Pons (tissue), 1 donor: ENCODE results near the gene CC2D2B.
A peak's percentile ranks its signal among the peaks of the same experiment; 100 is the strongest.
"Not testable (repeated sequence)": the region's sequence is repeated elsewhere in the genome, so short reads cannot be mapped to it uniquely, and the experiment has no call there.

Experiments
- DNase-seq: peaks from one replicate; pipeline ENCODE4 v3.0.0-alpha.2; 2016; ENCODE audit warnings: low spot score

CC2D2B gene

DNA sequence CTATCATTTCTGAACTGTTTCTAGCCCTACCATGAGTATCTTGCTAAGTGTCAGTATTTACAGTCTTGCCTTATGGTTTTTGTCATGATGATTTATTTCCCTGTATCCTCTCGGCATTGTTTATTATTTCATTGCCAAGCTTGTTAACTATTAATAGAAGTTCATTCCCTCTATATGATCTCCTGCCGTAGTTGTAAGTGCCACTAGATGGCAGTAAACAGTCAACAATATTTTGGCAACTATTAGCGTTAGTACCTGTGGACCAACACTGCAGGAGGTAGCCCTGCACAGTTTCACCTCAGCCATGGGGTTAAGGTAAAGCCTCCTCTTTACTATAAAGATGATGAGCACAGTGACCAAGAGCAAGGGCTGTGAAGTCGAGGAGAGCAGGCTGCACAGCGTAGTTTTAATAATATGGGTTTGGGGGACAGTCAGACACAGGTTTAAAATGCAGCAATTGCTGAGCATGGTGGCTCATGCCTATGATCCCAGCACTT is 109.5 kb downstream of the CC2D2B start:
- peak; percentile 69 for DNase-seq

DNA sequence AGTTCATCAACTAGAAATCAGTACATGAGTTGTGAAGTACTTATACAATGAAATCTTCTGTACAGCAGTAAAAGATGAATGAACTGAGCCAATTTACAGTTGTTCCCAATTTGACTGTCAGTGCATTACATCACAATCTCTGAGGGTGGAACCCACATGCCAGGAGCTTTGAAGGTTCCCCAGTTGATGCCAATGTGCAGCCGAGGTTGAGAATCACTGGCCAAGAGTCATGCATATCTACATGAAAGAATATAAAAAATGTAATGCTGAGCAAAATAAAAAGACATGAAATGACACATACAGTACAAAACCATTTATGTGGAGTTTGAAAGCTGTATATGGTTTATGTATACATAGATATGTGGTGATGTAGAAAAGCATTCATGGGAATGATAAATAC is 113.6 kb downstream of the CC2D2B start:
- no peak for DNase-seq

DNA sequence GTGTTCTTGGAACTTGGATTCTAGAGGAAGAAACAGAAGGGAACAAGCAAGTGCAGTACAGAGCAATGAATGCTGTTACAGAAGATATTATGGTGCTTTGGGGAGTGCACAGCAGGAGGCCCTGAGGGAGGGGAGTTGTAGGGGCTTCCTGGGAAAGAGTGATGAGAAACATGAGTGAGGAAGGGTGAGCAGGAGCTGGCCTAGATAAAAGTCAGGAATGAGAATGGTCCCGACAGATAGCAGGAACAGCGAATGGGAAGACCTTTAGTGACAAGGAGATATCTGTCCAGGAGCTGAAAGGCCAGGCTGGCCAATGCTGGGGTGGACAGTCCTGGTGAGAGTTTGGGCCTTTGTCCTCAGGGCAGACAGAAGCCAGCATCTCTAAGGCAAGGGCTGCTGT is 115.0 kb downstream of the CC2D2B start:
- no peak for DNase-seq

DNA sequence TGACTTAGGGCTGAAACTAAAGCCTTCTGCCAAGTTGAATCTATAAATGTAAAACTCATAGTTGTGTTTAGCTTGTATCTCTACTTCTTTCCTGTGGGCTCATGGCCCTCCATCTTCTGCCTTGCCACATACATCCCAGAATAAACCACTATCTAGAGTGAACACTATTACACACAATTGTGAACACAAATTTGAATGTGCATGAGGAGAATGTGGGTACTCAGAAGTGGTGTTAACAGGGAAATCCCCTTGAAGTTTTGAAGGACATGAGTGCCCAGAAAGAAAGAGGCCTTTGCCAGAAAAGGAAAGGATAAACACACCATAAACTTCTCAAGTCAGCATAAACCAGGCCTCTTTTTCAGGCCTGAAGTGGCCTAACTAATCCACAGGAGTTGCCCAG is 115.4 kb downstream of the CC2D2B start:
- no peak for DNase-seq

DNA sequence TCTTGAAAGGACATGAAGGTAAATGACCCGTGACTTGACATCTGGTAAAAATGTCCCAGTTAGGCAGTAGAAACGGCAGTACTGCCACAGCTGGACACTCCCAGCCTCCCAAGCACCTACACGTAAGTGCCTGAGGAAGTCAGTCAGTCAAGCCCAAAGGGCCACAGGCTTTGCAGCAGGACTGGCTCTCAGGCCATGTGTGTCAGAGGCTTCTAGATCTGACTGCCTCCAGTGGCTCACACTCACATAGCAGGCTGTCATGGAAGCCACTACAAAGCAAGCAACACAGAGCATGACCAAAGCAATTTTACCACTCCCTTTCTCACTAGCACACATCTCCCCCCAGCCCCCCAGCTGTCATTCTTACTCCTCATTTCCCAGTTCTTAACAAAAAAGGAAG is 117.8 kb downstream of the CC2D2B start:
- no peak for DNase-seq

DNA sequence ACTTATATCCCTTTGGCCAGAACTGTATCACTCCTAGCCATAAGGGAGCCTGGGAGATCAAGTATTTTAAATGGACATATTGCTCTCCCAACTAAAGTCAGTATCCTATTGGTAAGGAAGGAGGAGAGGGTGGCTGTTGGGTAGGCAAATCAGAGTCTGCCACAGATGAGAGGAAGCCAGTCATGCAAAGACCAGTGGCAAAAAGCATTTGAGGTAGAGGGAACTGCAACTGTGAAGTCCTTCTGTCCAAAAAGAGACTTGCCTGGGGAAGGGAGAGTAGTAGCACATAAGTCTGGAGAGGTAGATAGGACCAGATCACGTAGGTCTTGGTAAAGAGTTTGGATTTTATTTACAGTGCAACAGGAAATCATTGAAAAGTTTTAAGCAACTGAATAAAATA is 126.8 kb downstream of the CC2D2B start:
- DNase-seq, result no peak

DNA sequence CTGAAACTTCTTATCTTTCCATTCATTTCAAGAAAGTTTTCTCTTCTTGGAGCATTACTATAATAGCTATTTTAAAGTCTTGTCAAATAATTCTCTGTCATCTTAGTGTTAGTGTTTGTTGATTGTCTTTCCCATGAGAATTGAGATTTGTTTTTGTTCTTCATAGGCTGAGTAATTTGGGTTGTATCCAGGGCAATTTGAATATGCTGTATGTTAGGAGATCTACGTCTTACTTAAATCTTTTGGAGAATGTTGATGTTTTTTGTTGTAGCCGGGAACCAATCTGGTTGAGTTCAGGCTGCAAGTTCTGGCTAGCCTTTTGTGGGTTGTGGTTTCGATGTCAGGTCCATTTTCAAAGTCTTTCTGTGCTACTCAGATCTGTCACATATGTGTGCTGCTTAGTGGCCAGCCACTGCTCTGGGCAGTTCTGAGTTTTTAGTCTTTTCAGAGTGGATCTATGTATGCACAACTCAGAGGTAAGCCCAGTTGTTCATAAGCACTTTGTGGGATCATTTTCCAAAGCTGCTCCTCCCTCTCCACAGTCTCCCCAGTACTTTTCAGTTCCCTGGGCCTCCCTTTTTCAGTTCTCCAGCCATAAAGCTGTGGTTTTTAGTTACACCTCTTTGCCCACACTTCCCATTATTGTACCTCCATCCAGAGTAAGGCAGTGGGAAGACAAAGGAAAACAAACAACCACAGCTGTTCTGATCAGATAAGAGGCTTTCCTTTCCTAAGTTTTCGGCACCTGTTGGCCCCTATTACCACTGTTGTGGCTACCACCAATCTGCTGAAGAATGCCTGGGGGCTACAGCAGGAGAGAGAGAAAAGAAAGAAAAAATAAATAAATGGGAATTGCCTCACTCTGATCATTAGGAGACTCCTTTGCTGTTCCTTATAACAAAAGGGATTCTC is 131.0 kb downstream of the CC2D2B start:
- no peak for DNase-seq

DNA sequence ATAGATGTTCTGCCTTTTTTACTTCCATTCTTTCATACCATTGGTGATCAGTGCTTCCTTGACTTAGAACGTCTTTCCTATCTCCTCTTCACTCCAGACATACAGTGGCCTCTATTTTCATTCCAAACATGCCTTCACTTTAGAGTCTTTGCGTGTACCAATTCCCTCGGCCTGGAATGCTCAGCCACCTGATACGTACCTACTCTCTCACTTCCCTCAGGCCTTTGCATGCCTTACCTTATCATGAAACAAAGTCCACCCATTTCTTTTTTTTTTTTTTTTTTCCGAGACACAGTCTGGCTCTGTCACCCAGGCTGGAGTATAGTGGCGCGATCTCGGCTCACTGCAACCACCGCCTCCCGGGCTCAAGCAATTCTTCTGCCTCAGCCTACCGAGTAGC is 133.4 kb downstream of the CC2D2B start:
- DNase-seq, result no peak

DNA sequence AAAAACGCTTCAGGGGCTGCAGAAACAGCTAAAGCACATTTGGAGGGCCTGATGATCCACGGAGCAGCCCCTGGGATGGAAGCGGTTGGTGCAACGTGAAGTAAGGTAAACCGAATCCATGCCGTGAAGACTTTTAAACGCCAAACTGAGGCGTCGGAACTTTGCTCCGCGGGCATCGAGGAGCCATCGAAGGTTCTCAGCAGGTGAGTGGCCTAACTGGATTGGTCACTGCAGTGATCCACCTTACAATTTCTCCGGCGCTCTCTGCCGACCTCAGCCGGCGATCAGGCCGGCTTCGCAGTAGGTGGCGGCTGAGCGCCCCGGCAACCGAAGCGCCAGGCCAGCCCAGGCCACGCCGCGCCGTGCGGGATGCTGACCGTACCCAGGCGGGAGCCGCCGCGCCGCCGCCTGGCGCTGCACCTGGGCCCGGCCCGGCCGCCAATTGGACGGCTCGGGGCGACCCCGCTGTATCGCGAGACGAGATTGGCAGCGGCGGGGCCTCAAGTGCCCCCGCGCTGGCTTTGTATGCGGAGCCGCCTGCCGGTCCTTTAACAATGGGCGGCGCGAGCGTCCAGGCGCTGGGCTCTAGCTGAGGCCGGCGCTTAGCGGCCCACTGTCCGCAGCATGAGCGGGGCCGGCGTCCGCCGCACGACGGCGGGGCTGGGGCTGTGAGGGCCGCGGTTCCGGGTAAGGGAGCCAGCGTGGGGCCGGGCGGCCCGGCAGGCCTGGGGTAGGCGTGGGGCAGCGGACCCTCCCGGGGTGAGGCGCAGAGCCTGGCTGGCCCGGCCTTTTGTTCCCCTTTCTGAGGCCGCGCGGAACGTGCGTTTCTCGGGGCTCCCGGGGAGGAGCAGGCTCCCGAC is 135.5 kb downstream of the CC2D2B start, which contains the start of gene CCNJ:
Gene CCNJ (plus strand): TSS at position 551 of the 860 bp plus-strand sequence. CDS start 811 bp downstream, outside the sequence.
- peak; percentile 79 for DNase-seq

DNA sequence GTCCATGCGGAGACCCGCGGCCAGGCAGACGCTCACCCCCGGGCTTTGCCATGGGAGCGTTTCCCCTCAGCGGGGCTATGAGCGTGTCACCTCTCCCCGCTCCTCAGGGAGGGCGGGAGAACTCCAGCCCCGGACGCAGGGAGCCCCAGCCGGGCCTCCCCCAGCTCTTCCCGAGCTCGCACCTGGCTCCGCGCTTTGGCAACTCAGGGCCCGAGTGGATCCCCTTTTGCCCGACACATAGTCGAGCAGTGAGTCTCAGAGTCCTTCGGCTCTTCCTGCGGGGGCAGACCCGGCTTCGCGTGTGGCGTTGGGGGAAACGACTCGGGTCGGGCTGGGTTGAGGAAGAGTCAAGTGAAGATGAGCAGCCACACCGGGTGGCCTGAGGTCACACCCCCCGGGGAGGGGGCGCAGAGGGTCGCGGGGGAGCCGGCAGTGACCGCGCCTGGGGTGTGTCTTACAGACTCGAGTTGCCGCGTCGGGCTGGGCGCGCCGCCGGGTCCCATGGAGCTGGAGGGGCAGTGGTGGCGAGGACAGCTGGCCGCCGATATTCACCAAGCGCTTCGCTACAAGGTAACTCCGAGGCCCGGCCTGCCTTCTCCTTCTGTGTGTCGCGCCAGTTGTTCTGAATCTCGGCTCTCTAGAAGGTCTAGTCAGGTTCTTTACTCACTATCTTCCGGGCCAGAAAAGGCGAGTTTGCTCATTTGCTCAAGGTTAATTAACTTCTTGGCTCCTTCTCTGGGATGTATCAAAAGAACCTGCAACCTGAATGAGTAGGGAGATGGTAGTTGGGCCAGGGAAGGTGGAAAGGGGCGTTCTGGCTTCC is 136.3 kb downstream of the CC2D2B start:
- DNase-seq, result peak; percentile 22

DNA sequence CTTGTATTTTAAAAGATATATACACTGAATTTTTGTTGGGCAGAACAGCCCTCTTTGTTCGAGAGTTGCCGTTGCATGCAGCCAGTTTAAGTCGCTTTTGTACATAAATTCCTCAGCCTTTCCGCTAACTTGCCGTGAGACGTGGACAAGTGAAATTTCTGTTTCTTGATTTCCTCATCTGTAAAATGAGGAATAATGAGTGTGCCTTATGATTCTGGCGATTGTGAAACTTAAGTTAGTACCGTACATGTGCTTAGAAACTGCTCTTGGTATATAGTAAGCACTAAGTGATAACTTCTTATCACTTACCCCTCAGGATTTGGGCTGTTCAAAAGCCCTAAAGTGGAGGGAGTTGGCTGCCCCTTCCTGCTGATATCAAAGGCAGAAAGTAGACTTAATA is 137.0 kb downstream of the CC2D2B start:
- peak; percentile 9 for DNase-seq

DNA sequence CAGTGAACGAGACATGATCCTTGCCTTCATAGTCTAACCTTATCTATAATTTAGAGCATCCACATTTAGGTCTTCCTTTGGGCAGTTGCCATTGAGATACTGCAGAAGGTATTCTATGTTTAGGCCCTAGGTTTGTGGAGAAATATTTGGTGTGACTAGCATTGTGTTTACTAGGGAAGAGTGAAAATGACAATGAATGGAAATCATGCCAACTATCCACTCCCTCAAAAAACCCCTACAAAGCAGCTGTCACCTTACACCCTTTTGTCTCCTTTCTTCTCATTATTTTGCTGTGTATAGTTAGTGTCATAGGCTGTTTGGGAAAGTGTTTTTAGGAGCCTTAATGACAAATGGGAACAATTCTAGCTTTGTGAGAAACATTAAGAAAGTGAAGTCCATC is 138.8 kb downstream of the CC2D2B start:
- DNase-seq, result no peak

DNA sequence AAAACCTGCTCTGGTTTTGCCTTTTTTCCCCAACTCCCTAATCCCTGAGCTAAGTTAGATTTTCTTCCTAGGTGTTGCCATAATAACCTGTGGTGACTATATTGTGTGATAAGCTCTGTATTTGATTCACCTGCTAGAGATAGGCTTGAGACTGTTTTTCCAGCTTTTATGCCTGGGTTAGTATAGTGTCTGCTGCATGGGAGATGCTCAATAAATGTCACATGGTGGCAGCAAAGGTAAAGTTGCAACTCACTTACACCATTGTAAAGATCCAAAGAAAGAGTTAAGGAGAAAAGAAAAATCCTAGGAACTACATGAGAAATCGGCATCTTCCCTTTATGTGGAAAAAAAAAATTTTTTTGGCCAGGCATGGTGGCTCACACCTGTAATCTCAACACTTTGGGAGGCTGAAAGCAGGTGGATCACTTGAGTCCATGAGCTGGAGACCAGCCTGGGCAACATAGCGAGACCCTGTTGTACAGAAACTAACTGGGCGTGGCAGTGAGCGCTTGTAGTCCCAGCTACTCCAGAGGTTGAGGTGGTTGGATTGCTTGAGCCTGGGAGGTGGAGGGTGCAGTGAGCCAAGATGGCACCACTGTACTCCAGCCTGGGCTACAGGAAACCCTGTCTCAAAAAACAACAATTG is 139.4 kb downstream of the CC2D2B start:
- DNase-seq, result no peak

DNA sequence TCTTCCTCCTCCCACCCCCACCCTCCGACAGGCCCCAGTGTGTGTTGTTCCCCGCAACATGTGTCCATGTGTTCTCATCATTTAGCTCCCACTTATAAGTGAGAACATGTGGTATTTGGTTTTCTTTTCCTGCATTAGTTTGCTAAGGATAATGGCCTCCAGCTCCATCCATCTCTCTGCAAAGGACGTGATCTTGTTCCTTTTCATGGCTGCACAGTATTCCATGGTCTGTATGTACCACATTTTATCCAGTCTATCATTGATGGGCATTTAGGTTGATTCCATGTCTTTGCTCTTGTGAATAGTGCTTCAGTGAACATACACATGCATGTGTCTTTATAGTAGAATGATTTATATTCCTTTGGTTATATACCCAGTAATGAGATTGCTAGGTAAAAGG is 140.2 kb downstream of the CC2D2B start:
- DNase-seq, result not testable (repeated sequence)

DNA sequence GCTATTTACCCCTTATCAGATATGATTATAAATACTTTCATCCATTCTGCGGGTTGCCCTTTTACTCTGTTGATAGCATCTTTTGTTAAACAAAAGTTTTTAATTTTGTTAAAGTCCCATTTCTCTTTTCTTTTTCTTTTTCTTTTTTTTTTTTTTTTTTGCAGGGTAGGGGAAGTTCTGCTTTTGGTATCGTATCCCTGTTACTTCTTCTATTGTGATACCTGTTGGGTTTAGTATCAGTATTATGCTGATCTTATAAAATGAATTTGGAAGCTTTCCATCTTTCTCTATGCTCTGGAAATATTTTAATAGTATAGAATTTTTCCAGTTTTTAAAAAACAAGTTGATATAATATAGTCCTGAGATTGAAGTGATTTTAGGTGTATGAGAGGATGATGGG is 141.6 kb downstream of the CC2D2B start:
- DNase-seq, result no peak

DNA sequence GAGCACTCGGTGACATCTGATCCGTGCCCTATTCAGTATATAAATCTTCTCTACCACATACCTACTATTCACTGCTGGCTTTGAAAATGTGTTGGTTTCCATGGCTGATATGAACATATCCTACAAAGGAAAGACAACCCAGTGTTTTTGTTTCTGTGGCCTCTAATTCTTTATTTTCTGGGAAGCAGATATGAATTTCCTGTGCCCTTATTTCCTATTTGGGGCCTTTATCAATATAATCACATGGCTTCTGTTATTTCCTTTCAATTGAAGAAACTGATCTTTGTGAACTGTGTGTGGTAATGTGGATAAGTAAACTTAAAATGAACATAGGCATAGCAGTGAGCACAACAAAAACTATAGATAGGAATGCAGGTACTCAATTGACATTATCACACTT is 146.2 kb downstream of the CC2D2B start:
- DNase-seq, result no peak

DNA sequence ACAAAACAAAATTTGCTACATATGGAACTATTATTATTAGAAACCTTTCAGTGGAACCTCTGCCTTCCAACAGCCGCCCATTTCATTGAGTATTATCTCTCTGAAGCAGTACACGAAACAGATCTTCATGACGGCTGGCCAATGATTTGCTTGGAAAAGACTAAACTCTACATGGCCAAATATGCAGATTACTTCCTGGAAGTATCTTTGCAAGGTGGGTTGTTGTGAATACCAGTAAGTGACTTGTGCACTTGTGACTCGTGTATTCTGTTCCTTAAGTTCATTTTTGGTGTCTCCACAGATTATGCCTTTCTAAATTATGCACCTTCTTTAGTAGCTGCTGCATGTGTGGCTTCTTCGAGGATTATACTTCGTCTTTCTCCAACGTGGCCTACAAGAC is 149.0 kb downstream of the CC2D2B start:
- no peak for DNase-seq

DNA sequence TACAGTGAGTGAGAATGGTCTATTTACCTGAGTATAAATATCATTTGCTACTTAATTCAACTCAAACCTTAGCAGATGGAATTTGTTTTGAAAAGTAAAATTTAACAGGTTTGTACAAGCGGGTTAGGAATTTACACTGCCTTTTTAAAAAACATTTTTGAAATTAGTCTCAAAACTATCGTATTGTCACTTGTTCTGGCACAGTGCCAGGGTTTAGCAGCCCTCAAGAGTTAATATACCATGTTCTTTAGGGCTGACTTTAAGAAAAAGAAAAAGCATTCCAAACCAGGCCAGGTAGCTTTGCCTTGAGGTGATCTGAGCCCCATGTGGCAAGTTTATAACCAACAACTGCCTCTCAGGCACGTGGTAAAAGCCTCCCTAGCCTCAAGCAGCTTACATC is 153.5 kb downstream of the CC2D2B start:
- no peak for DNase-seq

DNA sequence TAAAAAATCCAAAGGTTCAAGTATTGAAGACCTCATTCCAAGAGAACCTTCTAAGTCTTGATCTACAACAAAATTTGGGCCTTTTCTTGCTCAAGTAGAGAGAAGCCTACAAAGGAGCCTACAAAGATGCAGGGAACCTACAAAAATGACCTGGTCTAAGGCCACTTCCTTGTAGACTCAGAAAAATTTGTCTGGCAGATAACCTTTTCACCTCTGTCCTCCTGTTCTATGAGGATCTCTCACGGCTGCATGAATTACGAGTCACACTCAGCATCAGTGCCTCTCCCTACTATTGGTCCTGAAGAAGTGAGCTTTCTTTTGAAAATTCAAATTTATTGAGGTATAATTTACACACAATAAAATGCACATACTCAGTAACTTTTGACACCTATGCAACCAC is 164.9 kb downstream of the CC2D2B start:
- no peak for DNase-seq

DNA sequence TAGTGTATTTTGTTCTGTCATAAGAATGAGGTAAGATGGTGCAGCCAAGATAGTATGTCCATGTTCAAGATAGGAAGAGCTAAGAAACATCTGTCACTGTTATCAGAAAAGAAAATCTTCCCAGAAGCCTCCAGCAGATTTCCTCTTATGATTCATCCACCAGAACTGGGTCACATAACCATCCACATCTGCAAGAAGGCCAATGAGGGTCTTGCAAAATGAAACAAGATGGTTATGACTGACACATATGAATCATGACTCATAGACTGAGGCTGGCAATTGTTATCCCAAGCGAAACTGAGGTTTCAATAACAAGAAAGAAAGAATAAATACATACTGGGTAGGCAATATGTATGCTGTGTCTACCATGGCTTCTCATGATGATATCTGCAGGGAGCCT is 165.9 kb downstream of the CC2D2B start:
- no peak for DNase-seq

DNA sequence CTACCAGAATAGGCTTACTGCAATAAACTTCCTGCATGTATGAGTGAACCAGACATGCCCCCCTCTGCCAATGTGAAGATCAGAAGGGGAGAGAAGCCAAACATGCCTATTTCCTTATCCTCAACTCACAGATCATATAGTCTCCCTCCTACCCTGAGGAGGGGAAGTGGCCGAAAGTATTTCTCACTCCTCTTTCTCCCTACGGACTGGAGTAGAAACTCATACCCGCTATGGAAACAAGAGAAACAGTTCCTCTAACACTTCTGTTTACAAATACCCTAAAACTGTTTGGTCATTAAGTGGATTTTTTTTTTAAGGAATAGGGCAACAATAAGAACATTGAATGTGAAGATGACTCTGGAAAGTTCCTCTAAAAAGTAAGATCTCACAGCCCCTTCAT is 167.0 kb downstream of the CC2D2B start:
- DNase-seq, result no peak
